ENCODE measurements around the gene COL23A1. TPM values are rescaled to one million over a fixed set of nuclear protein-coding genes. Genes with fewer than 3 reads are reported as not detected.
A peak's percentile ranks its signal among the peaks of the same experiment; 100 is the strongest.

Gene COL23A1
- total RNA-seq, 4 donors from 2014 or later, result 2.5 to 3.4 (median 3.0) TPM

DNA sequence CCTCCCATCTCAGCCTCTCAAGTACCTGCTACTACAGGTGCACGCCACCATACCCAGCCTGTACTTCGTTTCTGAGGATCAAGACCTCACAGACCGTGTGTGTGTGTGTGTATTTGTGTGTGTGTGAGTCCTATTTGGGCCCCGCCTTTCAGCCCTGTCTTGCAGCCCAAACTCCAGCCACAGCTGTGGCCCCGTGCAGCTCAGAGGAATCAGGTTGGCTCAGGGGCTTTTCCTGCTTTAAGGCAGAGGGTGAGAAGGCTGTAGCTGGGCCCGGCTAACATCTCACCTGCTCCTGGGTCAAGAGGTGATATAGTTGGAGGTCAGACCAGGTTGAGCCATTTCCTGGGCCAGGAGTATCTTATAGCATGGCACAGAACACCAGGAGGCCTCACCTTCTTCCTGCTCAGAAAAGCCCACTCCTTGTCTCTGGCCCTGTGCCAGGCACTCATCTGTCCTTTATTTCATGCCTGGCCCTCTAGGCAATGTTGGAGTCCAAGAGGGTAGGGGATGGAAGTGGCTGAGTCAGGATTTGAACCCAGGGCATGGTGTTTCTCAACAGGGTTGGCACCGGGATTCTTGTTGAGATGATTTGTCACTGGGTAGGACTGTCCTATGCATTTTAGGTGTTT lies 356.0 kb downstream of the COL23A1 start:
- TF ChIP-seq, protein P1, sequence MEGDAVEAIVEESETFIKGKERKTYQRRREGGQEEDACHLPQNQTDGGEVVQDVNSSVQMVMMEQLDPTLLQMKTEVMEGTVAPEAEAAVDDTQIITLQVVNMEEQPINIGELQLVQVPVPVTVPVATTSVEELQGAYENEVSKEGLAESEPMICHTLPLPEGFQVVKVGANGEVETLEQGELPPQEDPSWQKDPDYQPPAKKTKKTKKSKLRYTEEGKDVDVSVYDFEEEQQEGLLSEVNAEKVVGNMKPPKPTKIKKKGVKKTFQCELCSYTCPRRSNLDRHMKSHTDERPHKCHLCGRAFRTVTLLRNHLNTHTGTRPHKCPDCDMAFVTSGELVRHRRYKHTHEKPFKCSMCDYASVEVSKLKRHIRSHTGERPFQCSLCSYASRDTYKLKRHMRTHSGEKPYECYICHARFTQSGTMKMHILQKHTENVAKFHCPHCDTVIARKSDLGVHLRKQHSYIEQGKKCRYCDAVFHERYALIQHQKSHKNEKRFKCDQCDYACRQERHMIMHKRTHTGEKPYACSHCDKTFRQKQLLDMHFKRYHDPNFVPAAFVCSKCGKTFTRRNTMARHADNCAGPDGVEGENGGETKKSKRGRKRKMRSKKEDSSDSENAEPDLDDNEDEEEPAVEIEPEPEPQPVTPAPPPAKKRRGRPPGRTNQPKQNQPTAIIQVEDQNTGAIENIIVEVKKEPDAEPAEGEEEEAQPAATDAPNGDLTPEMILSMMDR (IDR thresholded peaks at IDR 0.05), result no peak
- TF ChIP-seq POLR2A (IDR thresholded peaks at IDR 0.05), result no peak
- no peak overlapping the region for H3K4me3 ChIP-seq (ENCODE audit: low read depth, poor library complexity, severe bottlenecking)
- intact Hi-C loops (cut with DNase I; ENCODE audit: low total_unique reads), result no loop called here
- DNase-seq (ENCODE audit: low spot score in 2 of 2), result no peak
- WGBS, 2 donors, result 88 to 89% methylated on average over 7 of the region's 7 CpGs

- no peak overlapping the region for H3K4me3 ChIP-seq (ENCODE audit: low read depth, poor library complexity, severe bottlenecking)
- intact Hi-C loops (cut with DNase I; ENCODE audit: low total_unique reads), result no loop called here
- TF ChIP-seq, protein P1 (IDR thresholded peaks at IDR 0.05), result no peak
- no peak for TF ChIP-seq POLR2A (IDR thresholded peaks at IDR 0.05)
- no peak for DNase-seq (ENCODE audit: low spot score in 2 of 2)
- WGBS, 2 donors, result 63 to 69% methylated on average over 10 to 11 of the region's 11 CpGs
Measured at GRCh38 chr5:178232920-178233429, 357.2 kb downstream of the COL23A1 start.

DNA sequence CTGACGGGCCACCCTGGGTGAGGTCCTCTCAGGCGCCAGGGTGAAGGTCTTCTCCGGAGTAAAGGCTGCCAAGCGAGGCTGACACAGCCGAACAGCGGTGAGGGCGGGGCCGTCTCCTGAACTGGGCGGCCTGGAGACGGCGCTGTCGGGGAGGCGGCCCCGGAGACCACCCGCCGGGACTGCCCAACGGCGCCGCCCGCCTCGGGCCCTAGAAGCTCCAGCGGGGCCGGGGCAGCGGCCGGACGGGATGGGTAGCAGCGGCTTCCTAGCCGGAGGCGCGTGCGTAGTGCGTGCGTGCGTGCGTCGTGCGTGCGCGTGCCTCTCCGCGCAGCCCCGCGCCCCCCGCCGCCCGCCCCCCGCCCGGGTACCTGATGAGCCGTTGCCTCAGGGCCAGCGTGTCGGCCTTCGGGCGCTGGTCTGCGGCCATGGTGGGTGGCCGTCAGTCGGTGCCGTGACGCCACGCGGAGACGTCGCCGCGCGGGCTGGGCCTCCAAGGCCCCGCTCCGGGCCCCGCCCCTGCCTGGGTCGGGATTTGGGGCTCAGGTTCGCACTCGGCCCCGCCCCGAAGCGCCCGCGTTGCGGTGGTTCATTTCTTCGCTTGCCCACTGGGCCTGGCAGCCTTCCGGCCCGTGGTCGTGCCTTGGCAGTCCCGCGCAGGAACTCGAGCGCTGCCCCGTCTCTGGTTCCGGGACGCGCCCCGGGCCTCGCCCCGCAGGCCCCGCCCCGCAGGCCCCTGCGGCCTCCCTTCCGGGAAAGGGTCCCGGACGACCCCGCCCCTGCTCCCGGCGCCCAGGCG lies 357.9 kb downstream of the COL23A1 start, which contains the start of gene PHYKPL:
Gene PHYKPL (minus strand): TSS at position 679 of the 796 bp plus-strand sequence. CDS start 252 bp downstream, at position 427.
- WGBS, 2 donors, result 1 to 2% methylated on average over 17 to 64 of the region's 102 CpGs
- TF ChIP-seq, protein P1 (IDR thresholded peaks at IDR 0.05), result no peak
- TF ChIP-seq POLR2A (IDR thresholded peaks at IDR 0.05), result no peak
- peak; percentile 51 to 94 for DNase-seq (ENCODE audit: low spot score in 2 of 2)
- intact Hi-C loops (cut with DNase I; ENCODE audit: low total_unique reads), result no loop called here
- H3K4me3 ChIP-seq (ENCODE audit: low read depth, poor library complexity, severe bottlenecking), result peak within 1 kb of the TSS; percentile 91

- H3K4me3 ChIP-seq (ENCODE audit: low read depth, poor library complexity, severe bottlenecking), result peak overlapping the region; percentile 91
- intact Hi-C loops (cut with DNase I; ENCODE audit: low total_unique reads), result no loop called here
- 20 to 28% methylated on average over 16 to 21 of the region's 21 CpGs for WGBS, 2 donors
- TF ChIP-seq, protein P1 (IDR thresholded peaks at IDR 0.05), result no peak
- TF ChIP-seq POLR2A (IDR thresholded peaks at IDR 0.05), result no peak
- DNase-seq (ENCODE audit: low spot score in 2 of 2), result no peak
Measured at GRCh38 chr5:178231539-178232123, 358.6 kb downstream of the COL23A1 start.

- intact Hi-C loops (cut with DNase I; ENCODE audit: low total_unique reads), result no loop called here
- no peak for TF ChIP-seq POLR2A (IDR thresholded peaks at IDR 0.05)
- TF ChIP-seq, protein P1 (IDR thresholded peaks at IDR 0.05), result no peak
- WGBS, 2 donors, result 66 to 71% methylated on average over 9 of the region's 9 CpGs
- H3K4me3 ChIP-seq (ENCODE audit: low read depth, poor library complexity, severe bottlenecking), result no peak overlapping the region
- DNase-seq (ENCODE audit: low spot score in 2 of 2), result no peak
Measured at GRCh38 chr5:178230879-178231538, 359.2 kb downstream of the COL23A1 start.

Data from lower leg skin (tissue), 4 donors.